Mesenchymal stem cell (in vitro differentiated cells and primary cell): ENCODE measurements around the gene TAPBP.
A peak's percentile ranks its signal among the peaks of the same experiment; 100 is the strongest.
"Not testable (repeated sequence)": the region's sequence is repeated elsewhere in the genome, so short reads cannot be mapped to it uniquely, and the experiment has no call there.

Experiments used
- DNase-seq: peaks from one replicate; pipeline ENCODE4 v3.0.0-alpha.2; 2013
- H2AFZ ChIP-seq: one replicate; pipeline ENCODE4 v1.6.1; 2013; ENCODE audit warnings: low read depth, mild to moderate bottlenecking, control low read depth, inconsistent platforms, low read length, moderate library complexity
- H2AK5ac ChIP-seq: 2 replicates; pipeline ENCODE4 v1.6.1; 2013; ENCODE audit warnings: low read length, moderate library complexity, mild to moderate bottlenecking, inconsistent platforms; ENCODE audit not compliant: severe bottlenecking
- H2BK120ac ChIP-seq: one replicate; pipeline ENCODE4 v1.6.1; 2013; ENCODE audit warnings: low read depth, mild to moderate bottlenecking, inconsistent platforms, low read length, moderate library complexity
- H2BK12ac ChIP-seq, 2 experiments: one replicate each; pipeline ENCODE4 v1.6.1; 2013; ENCODE audit warnings: inconsistent platforms in 2 of 2, low read length in 2 of 2, mild to moderate bottlenecking in 2 of 2, moderate library complexity in 2 of 2, control low read depth in 1 of 2
- H2BK15ac ChIP-seq: one replicate; pipeline ENCODE4 v1.6.1; 2013; ENCODE audit warnings: mild to moderate bottlenecking, low read depth, inconsistent platforms; ENCODE audit not compliant: poor library complexity, severe bottlenecking
- H2BK5ac ChIP-seq: 2 replicates; pipeline ENCODE4 v1.6.1; 2013; ENCODE audit warnings: low read depth, mild to moderate bottlenecking, low read length, control low read depth, inconsistent platforms; ENCODE audit not compliant: poor library complexity, severe bottlenecking
- H3K14ac ChIP-seq, 2 experiments: one replicate each; pipeline ENCODE4 v1.6.1; 2013; ENCODE audit warnings: inconsistent platforms in 2 of 2, low read length in 2 of 2, control low read depth in 1 of 2, mild to moderate bottlenecking in 1 of 2, moderate library complexity in 1 of 2
- H3K18ac ChIP-seq, 2 experiments: one replicate each; pipeline ENCODE4 v1.6.1; 2013; ENCODE audit warnings: inconsistent platforms in 2 of 2, low read length in 2 of 2, control low read depth in 1 of 2, low read depth in 1 of 2, mild to moderate bottlenecking in 1 of 2
- H3K23ac ChIP-seq, 2 experiments: one replicate each; pipeline ENCODE4 v1.6.1; 2013; ENCODE audit warnings: inconsistent platforms in 2 of 2, low read length in 2 of 2, mild to moderate bottlenecking in 2 of 2, moderate library complexity in 2 of 2, control low read depth in 1 of 2
- H3K27ac ChIP-seq: 2 replicates; pipeline ENCODE4 v1.5.1; 2013; ENCODE audit warnings: mild to moderate bottlenecking, moderate library complexity, low read length, control low read depth, inconsistent platforms; ENCODE audit not compliant: poor library complexity, severe bottlenecking
- H3K27me3 ChIP-seq, 2 experiments: 2 replicates each; pipeline versions ENCODE4 v1.6.1 to v1.7.0; 2013; ENCODE audit warnings: low read length in 2 of 2, mild to moderate bottlenecking in 2 of 2, moderate library complexity in 2 of 2, control low read depth in 1 of 2, inconsistent platforms in 1 of 2; ENCODE audit not compliant: control insufficient read depth in 1 of 2, insufficient read depth in 1 of 2
- H3K36me3 ChIP-seq, 2 experiments: 2 replicates each; pipeline versions ENCODE4 v1.6.1 to v1.7.0; 2013; ENCODE audit warnings: low read length in 2 of 2, control low read depth in 1 of 2, inconsistent platforms in 1 of 2, low read depth in 1 of 2, mild to moderate bottlenecking in 1 of 2; ENCODE audit not compliant: insufficient read depth in 2 of 2, control insufficient read depth in 1 of 2
- H3K4ac ChIP-seq, 2 experiments: one replicate each; pipeline ENCODE4 v1.6.1; 2013; ENCODE audit warnings: inconsistent platforms in 2 of 2, low read length in 2 of 2, mild to moderate bottlenecking in 2 of 2, moderate library complexity in 2 of 2, control low read depth in 1 of 2, low read depth in 1 of 2
- H3K4me1 ChIP-seq: 2 replicates; pipeline ENCODE4 v1.6.1; 2013; ENCODE audit warnings: low read depth, low read length, control low read depth; ENCODE audit not compliant: control insufficient read depth, insufficient read depth
- H3K4me2 ChIP-seq: 2 replicates; pipeline ENCODE4 v1.6.1; 2013; ENCODE audit warnings: low read length, mild to moderate bottlenecking, inconsistent platforms; ENCODE audit not compliant: poor library complexity, severe bottlenecking
- H3K4me3 ChIP-seq, 2 experiments: 2 replicates each; pipeline versions ENCODE4 v1.5.1 to v1.7.0; 2013; ENCODE audit warnings: low read length in 2 of 2, mild to moderate bottlenecking in 2 of 2, control low read depth in 1 of 2, low read depth in 1 of 2; ENCODE audit not compliant: insufficient read depth in 1 of 2
- H3K79me1 ChIP-seq: replicated peaks from 2 replicates; pipeline ENCODE4 v1.6.1; 2013; ENCODE audit warnings: mild to moderate bottlenecking, control low read depth, low read length, inconsistent platforms; ENCODE audit not compliant: poor library complexity, severe bottlenecking
- H3K9ac ChIP-seq: 2 replicates; pipeline ENCODE4 v1.7.0; 2013; ENCODE audit warnings: mild to moderate bottlenecking, low read length, moderate library complexity
- H3K9me3 ChIP-seq: 2 replicates; pipeline ENCODE4 v1.7.0; 2013; ENCODE audit warnings: mild to moderate bottlenecking, low read length; ENCODE audit not compliant: control insufficient read depth
- H4K8ac ChIP-seq: one replicate; pipeline ENCODE4 v1.6.1; 2013; ENCODE audit warnings: inconsistent platforms, mild to moderate bottlenecking, low read length, moderate library complexity
- H4K91ac ChIP-seq: one replicate; pipeline ENCODE4 v1.6.1; 2013; ENCODE audit warnings: mild to moderate bottlenecking, low read length, inconsistent platforms
- WGBS: methylation state at CpG from one replicate; pipeline ENCODE4 v1.1.7; 2013; ENCODE audit warnings: mixed read lengths; 5-methylcytosine and 5-hydroxymethylcytosine counted together

Gene TAPBP

GRCh38 chr6:33271468-33272274 lies 42.2 kb downstream of the TAPBP start, which contains the start of the genes RPS18 and VPS52:
TSS of gene RPS18 (plus strand) at chr6:33272075. CDS start at chr6:33272120, 45 bp downstream.
TSS of gene VPS52 (minus strand) at chr6:33271876. CDS start at chr6:33271675, 201 bp downstream.
- Histone ChIP-seq H2AK5ac (peak within 1 kb of the TSS; percentile 38), H3K36me3 (peaks cover 43 to 77% of the 10 kb centered on the region in 2 experiments), H3K4me2 (peak within 1 kb of the TSS; percentile 80), H2BK5ac (peak within 1 kb of the TSS; percentile 67), H3K23ac (peak within 1 kb of the TSS in 1 of 2 experiments; percentile 75), H2BK12ac (peak within 1 kb of the TSS in 1 of 2 experiments; percentile 25), H3K4me3 (peak within 1 kb of the TSS; percentile 76 to 91), H4K8ac (peak within 1 kb of the TSS; percentile 93), H3K18ac (peak within 1 kb of the TSS; percentile 90 to 93), H2BK120ac (peak within 1 kb of the TSS; percentile 91), H2BK15ac (peak within 1 kb of the TSS; percentile 71), H3K79me1 (peaks cover 26% of the 10 kb centered on the region), H3K9me3 (no peaks in the 10 kb centered on the region), H3K27ac (peak within 1 kb of the TSS; percentile 95), H3K27me3 (no peaks in the 10 kb centered on the region), H3K9ac (peak within 1 kb of the TSS; percentile 99), H3K4ac (peak within 1 kb of the TSS; percentile 78 to 97), H3K14ac (peak within 1 kb of the TSS in 1 of 2 experiments; percentile 90), H4K91ac (peak within 1 kb of the TSS; percentile 87), H3K4me1 (peaks cover 14% of the 10 kb centered on the region), H2AFZ (peak within 1 kb of the TSS; percentile 94)
- DNase-seq, result peak; percentile 100
- under 1% methylated on average over 48 of the region's 48 CpGs for WGBS

- Histone ChIP-seq H3K4ac (peak overlapping the region; percentile 78 to 97), H4K91ac (peak overlapping the region; percentile 87), H3K4me1 (peaks cover 9% of the 10 kb centered on the region), H4K8ac (peak overlapping the region; percentile 93), H3K9me3 (no peaks in the 10 kb centered on the region), H2AK5ac (peak overlapping the region; percentile 38), H3K9ac (peak overlapping the region; percentile 99), H3K4me3 (peak overlapping the region; percentile 76 to 91), H3K23ac (no peak overlapping the region), H2BK120ac (peak overlapping the region; percentile 91), H3K79me1 (peaks cover 26% of the 10 kb centered on the region), H3K27ac (peak overlapping the region; percentile 95), H3K27me3 (no peaks in the 10 kb centered on the region), H2AFZ (peak overlapping the region; percentile 94), H3K4me2 (peak overlapping the region; percentile 80), H2BK5ac (peak overlapping the region; percentile 67), H2BK12ac (no peak overlapping the region), H3K14ac (peak overlapping the region in 1 of 2 experiments; percentile 90), H3K18ac (peak overlapping the region; percentile 90 to 93), H3K36me3 (peaks cover 44 to 77% of the 10 kb centered on the region in 2 experiments), H2BK15ac (peak overlapping the region; percentile 71)
- DNase-seq, result no peak
- 0% methylated on average over 6 of the region's 7 CpGs for WGBS
These were observed 42.8 kb downstream of the TAPBP start for GRCh38 chr6:33271117-33271467.

GRCh38 chr6:33264015-33264414 lies 49.9 kb downstream of the TAPBP start:
- Histone ChIP-seq H3K9ac (no peak overlapping the region), H2AFZ (no peak overlapping the region), H3K27me3 (no peaks in the 10 kb centered on the region), H2BK120ac (no peak overlapping the region), H3K18ac (no peak overlapping the region), H3K4me2 (no peak overlapping the region), H3K4me3 (no peak overlapping the region), H2BK12ac (no peak overlapping the region), H3K4ac (no peak overlapping the region), H3K14ac (no peak overlapping the region), H4K8ac (no peak overlapping the region), H2AK5ac (no peak overlapping the region), H3K23ac (no peak overlapping the region), H3K79me1 (peaks cover 13% of the 10 kb centered on the region), H4K91ac (no peak overlapping the region), H3K27ac (no peak overlapping the region), H3K36me3 (peaks cover 52 to 88% of the 10 kb centered on the region in 2 experiments), H3K9me3 (no peaks in the 10 kb centered on the region), H3K4me1 (peaks cover 6% of the 10 kb centered on the region), H2BK5ac (no peak overlapping the region), H2BK15ac (no peak overlapping the region)
- WGBS, result 88% methylated on average over 7 of the region's 7 CpGs
- DNase-seq, result no peak

- not testable (repeated sequence) for H3K79me1 ChIP-seq, H3K18ac ChIP-seq, H3K4me3 ChIP-seq, H2BK5ac ChIP-seq, H3K27ac ChIP-seq, H3K14ac ChIP-seq, H3K9me3 ChIP-seq, H3K9ac ChIP-seq, DNase-seq, H3K4me2 ChIP-seq, H2BK12ac ChIP-seq, H2BK15ac ChIP-seq, H2BK120ac ChIP-seq, H3K27me3 ChIP-seq, H3K4me1 ChIP-seq, H4K8ac ChIP-seq, H3K23ac ChIP-seq, H2AK5ac ChIP-seq, H3K4ac ChIP-seq, H4K91ac ChIP-seq, H2AFZ ChIP-seq
- 96% methylated on average over 3 of the region's 3 CpGs for WGBS
- H3K36me3 ChIP-seq, result peaks cover 48 to 84% of the 10 kb centered on the region in 2 experiments
These were observed 51.4 kb downstream of the TAPBP start for GRCh38 chr6:33262490-33262889.
